Activated T-helper 1 cell treated with anti-CD3 and anti-CD28 coated beads, Interleukin-12 subunit alpha, Interleukin-12 subunit beta, Interleukin-2, Interleukin-4 antibody, amounts not matched to agents 30 ng/mL and 10 ng/mL and 1 ng/mL, durations not matched to agents 14 hours and 24 hours and 36 hours (primary cell): Measurements from ENCODE around the gene ADAMTS9. TPM values are rescaled to one million over a fixed set of nuclear protein-coding genes. Genes with fewer than 3 reads are reported as not detected.

Experiments
- DNase-seq: peaks from one replicate; pipeline ENCODE4 v3.0.0; 2021; ENCODE audit warnings: low spot score
- H3K27ac Mint-ChIP-seq: one replicate; pipeline ENCODE4 v1.8.0; 2021; ENCODE audit warnings: mild to moderate bottlenecking, mixed read lengths
- H3K27me3 Mint-ChIP-seq: one replicate; pipeline ENCODE4 v1.8.0; 2022; ENCODE audit warnings: mild to moderate bottlenecking, moderate library complexity, mixed read lengths; ENCODE audit not compliant: insufficient read depth
- H3K36me3 Mint-ChIP-seq: one replicate; pipeline ENCODE4 v1.8.0; 2021; ENCODE audit warnings: low read depth, mixed read lengths
- H3K4me1 Mint-ChIP-seq: one replicate; pipeline ENCODE4 v1.8.0; 2021; ENCODE audit warnings: low read depth, mixed read lengths
- H3K4me3 Mint-ChIP-seq: one replicate; pipeline ENCODE4 v1.8.0; 2021; ENCODE audit warnings: mild to moderate bottlenecking, moderate library complexity, mixed read lengths
- H3K9me3 Mint-ChIP-seq: one replicate; pipeline ENCODE4 v1.8.0; 2021; ENCODE audit warnings: mixed read lengths
- intact Hi-C: fragments of 100-400 bp; cut with micrococcal nuclease; formaldehyde crosslinking; loops from one replicate; pipeline ENCODE4 v1.15.1; 2024
- total RNA-seq: library from RNA; stranded (reverse); gene quantifications from 2 replicates; pipeline ENCODE4 v1.2.3, GENCODE V29; 2022

ADAMTS9 gene
- total RNA-seq, 1 donor from 2014 or later = not detected

GRCh38 chr3:64677961-64678716 lies 9.7 kb downstream of the ADAMTS9 start:
- DNase-seq = no peak
- Mint-ChIP-seq H3K27me3 (no peaks in the 10 kb centered on the region), H3K4me1 (no peaks in the 10 kb centered on the region), H3K4me3 (no peak overlapping the region), H3K9me3 (no peaks in the 10 kb centered on the region), H3K36me3 (no peaks in the 10 kb centered on the region), H3K27ac (no peak overlapping the region)
- intact Hi-C loops = no loop called here

- no peak overlapping the region for H3K27ac Mint-ChIP-seq
- intact Hi-C loops = no loop called here
Measured at GRCh38 chr3:64676831-64677230, 11.0 kb downstream of the ADAMTS9 start.

GRCh38 chr3:64675687-64676247 lies 12.0 kb downstream of the ADAMTS9 start:
- H3K27me3 Mint-ChIP-seq = no peaks in the 10 kb centered on the region
- H3K27ac Mint-ChIP-seq = no peak overlapping the region
- H3K4me1 Mint-ChIP-seq = no peaks in the 10 kb centered on the region
- no peak overlapping the region for H3K4me3 Mint-ChIP-seq
- H3K36me3 Mint-ChIP-seq = no peaks in the 10 kb centered on the region
- intact Hi-C loops = no loop called here
- no peaks in the 10 kb centered on the region for H3K9me3 Mint-ChIP-seq
- DNase-seq = no peak

More at GRCh38 chr3:64676831-64677230, 11.0 kb downstream of the ADAMTS9 start:
- H3K9me3 Mint-ChIP-seq = no peaks in the 10 kb centered on the region
- H3K4me1 Mint-ChIP-seq = no peaks in the 10 kb centered on the region
- no peak overlapping the region for H3K4me3 Mint-ChIP-seq
- no peak for DNase-seq
- no peaks in the 10 kb centered on the region for H3K36me3 Mint-ChIP-seq
- H3K27me3 Mint-ChIP-seq = no peaks in the 10 kb centered on the region

GRCh38 chr3:64674591-64675076 lies 13.2 kb downstream of the ADAMTS9 start:
- H3K27me3 Mint-ChIP-seq = no peaks in the 10 kb centered on the region
- no peak overlapping the region for H3K4me3 Mint-ChIP-seq
- H3K9me3 Mint-ChIP-seq = no peaks in the 10 kb centered on the region
- no peaks in the 10 kb centered on the region for H3K4me1 Mint-ChIP-seq
- intact Hi-C loops = no loop called here
- no peaks in the 10 kb centered on the region for H3K36me3 Mint-ChIP-seq
- DNase-seq = no peak
- no peak overlapping the region for H3K27ac Mint-ChIP-seq

GRCh38 chr3:64673159-64673715 lies 14.6 kb downstream of the ADAMTS9 start:
- DNase-seq = no peak
- intact Hi-C loops = no loop called here
- no peaks in the 10 kb centered on the region for H3K9me3 Mint-ChIP-seq
- no peaks in the 10 kb centered on the region for H3K36me3 Mint-ChIP-seq
- no peak overlapping the region for H3K4me3 Mint-ChIP-seq
- no peak overlapping the region for H3K27ac Mint-ChIP-seq
- no peaks in the 10 kb centered on the region for H3K4me1 Mint-ChIP-seq
- no peaks in the 10 kb centered on the region for H3K27me3 Mint-ChIP-seq

- no peaks in the 10 kb centered on the region for H3K27me3 Mint-ChIP-seq
- intact Hi-C loops = no loop called here
- H3K27ac Mint-ChIP-seq = no peak overlapping the region
- H3K4me3 Mint-ChIP-seq = no peak overlapping the region
- H3K36me3 Mint-ChIP-seq = no peaks in the 10 kb centered on the region
- no peak for DNase-seq
- no peaks in the 10 kb centered on the region for H3K4me1 Mint-ChIP-seq
- H3K9me3 Mint-ChIP-seq = no peaks in the 10 kb centered on the region
Measured at GRCh38 chr3:64668582-64669510, 19.0 kb downstream of the ADAMTS9 start.

- Mint-ChIP-seq H3K4me1 (no peaks in the 10 kb centered on the region), H3K4me3 (no peak overlapping the region)
Measured at GRCh38 chr3:64667887-64668581, 19.8 kb downstream of the ADAMTS9 start.

GRCh38 chr3:64667138-64667537 lies 20.7 kb downstream of the ADAMTS9 start:
- Mint-ChIP-seq H3K27ac (no peak overlapping the region), H3K36me3 (no peaks in the 10 kb centered on the region), H3K4me1 (no peaks in the 10 kb centered on the region), H3K9me3 (no peaks in the 10 kb centered on the region), H3K27me3 (no peaks in the 10 kb centered on the region), H3K4me3 (no peak overlapping the region)
- DNase-seq = no peak
- intact Hi-C loops = no loop called here

More at GRCh38 chr3:64667887-64668581, 19.8 kb downstream of the ADAMTS9 start:
- no peaks in the 10 kb centered on the region for H3K27me3 Mint-ChIP-seq
- no peaks in the 10 kb centered on the region for H3K9me3 Mint-ChIP-seq
- intact Hi-C loops = no loop called here
- H3K27ac Mint-ChIP-seq = no peak overlapping the region
- DNase-seq = no peak
- H3K36me3 Mint-ChIP-seq = no peaks in the 10 kb centered on the region

GRCh38 chr3:64666171-64666588 lies 21.6 kb downstream of the ADAMTS9 start:
- H3K9me3 Mint-ChIP-seq = peaks cover 2% of the 10 kb centered on the region
- DNase-seq = no peak
- no peaks in the 10 kb centered on the region for H3K36me3 Mint-ChIP-seq
- no peaks in the 10 kb centered on the region for H3K27me3 Mint-ChIP-seq
- intact Hi-C loops = no loop called here
- H3K4me3 Mint-ChIP-seq = no peak overlapping the region
- no peak overlapping the region for H3K27ac Mint-ChIP-seq
- no peaks in the 10 kb centered on the region for H3K4me1 Mint-ChIP-seq

- H3K27ac Mint-ChIP-seq = no peak overlapping the region
- H3K27me3 Mint-ChIP-seq = no peaks in the 10 kb centered on the region
- intact Hi-C loops = no loop called here
- H3K9me3 Mint-ChIP-seq = peaks cover 7% of the 10 kb centered on the region
- H3K36me3 Mint-ChIP-seq = no peaks in the 10 kb centered on the region
- H3K4me1 Mint-ChIP-seq = no peaks in the 10 kb centered on the region
- DNase-seq = no peak
- H3K4me3 Mint-ChIP-seq = no peak overlapping the region
Measured at GRCh38 chr3:64664397-64664796, 23.4 kb downstream of the ADAMTS9 start.

- Mint-ChIP-seq H3K36me3 (no peaks in the 10 kb centered on the region), H3K9me3 (peaks cover 7% of the 10 kb centered on the region), H3K4me3 (no peak overlapping the region), H3K4me1 (no peaks in the 10 kb centered on the region), H3K27me3 (no peaks in the 10 kb centered on the region), H3K27ac (no peak overlapping the region)
- no peak for DNase-seq
- intact Hi-C loops = no loop called here
Measured at GRCh38 chr3:64659617-64659978, 28.2 kb downstream of the ADAMTS9 start.

GRCh38 chr3:64658001-64658400 lies 29.8 kb downstream of the ADAMTS9 start:
- Mint-ChIP-seq H3K36me3 (no peaks in the 10 kb centered on the region), H3K4me3 (no peak overlapping the region), H3K27me3 (no peaks in the 10 kb centered on the region), H3K27ac (no peak overlapping the region), H3K4me1 (no peaks in the 10 kb centered on the region), H3K9me3 (peaks cover 7% of the 10 kb centered on the region)
- no peak for DNase-seq
- intact Hi-C loops = no loop called here
